ENCODE measurements around the gene SP5.
"Not testable (repeated sequence)": the region's sequence is repeated elsewhere in the genome, so short reads cannot be mapped to it uniquely, and the experiment has no call there.

The SP5 gene

DNA sequence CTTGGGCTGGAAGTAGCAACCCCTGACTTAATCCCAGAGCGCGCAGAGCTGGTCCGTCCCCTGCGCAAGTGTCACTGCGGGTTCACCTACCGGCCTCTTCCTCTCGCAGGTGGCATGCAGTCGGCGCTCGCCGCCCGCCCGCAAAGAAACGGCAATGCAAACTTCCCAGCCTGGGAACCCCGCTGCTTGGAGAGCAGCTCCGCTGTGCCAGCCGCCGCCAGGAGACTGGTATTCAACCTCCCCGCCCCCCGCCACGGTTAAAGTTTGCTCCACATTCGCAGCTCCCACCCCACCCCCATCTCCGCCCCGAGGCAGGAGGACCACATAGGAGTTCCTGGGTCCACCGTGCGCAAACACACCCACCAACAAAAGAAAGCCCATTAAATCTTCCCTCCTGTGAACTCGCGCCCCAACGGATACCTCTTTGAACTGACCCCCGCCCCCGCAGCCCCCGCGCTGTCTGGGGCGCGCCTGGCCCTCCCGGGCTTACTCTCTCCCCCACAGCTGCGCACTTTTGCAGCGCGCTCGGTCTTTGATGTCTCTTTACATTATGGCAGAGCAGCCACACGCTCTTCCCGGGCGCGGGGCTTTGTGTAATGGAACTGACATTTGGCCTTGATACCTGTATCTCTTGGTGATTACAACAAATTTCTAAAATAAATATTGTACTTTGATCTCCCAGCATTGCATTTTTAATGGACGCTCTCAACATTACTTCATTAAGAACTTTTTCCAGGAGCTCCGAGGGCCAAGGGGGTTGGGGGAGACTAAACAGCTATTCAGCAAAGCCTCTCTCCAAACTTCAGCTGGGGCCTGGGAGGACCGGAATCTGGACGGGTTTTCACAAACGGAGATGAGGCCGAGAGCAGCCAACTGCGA is 3.1 kb upstream of the SP5 start:
- DNase-seq: no peak

GRCh38 chr2:170712653-170713542 is 2.2 kb upstream of the SP5 start:
- DNase-seq: no peak

GRCh38 chr2:170713543-170714380 is 1.4 kb upstream of the SP5 start:
- DNase-seq: no peak

DNA sequence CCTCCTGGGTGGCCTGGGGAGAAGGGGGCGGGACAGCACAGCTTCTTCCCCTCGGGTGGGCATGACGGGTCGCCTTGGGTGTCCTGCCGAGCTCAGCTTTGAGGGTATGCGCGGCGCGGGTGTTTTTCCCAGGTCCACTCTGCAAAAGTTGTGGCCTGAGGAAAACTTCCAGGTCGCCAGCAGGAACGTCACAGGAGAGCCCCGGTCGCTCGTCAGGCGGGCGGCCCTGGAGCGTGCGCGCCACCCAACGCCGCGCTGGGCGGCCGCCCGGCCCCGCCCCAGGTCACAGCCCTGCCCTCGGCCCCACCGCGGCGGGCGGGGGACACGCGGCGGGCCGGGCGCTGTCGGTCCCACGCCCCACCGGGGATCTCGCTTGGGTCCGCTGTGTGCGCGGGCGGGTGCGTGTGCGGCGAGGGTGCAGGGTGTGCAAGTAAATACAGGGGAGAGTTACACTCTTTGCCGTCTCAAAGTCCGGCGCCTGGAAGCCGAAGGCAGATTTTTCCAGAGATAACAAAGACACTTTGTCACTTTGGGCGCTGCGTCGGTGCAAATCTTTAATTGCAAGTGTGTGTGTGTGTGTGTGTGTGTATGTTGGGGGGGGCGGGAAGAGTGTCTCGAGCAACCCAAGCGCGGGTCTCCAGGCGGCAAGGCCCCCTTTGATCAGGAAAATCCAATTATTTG is 616 bp upstream of the SP5 start:
- no peak for DNase-seq

DNA sequence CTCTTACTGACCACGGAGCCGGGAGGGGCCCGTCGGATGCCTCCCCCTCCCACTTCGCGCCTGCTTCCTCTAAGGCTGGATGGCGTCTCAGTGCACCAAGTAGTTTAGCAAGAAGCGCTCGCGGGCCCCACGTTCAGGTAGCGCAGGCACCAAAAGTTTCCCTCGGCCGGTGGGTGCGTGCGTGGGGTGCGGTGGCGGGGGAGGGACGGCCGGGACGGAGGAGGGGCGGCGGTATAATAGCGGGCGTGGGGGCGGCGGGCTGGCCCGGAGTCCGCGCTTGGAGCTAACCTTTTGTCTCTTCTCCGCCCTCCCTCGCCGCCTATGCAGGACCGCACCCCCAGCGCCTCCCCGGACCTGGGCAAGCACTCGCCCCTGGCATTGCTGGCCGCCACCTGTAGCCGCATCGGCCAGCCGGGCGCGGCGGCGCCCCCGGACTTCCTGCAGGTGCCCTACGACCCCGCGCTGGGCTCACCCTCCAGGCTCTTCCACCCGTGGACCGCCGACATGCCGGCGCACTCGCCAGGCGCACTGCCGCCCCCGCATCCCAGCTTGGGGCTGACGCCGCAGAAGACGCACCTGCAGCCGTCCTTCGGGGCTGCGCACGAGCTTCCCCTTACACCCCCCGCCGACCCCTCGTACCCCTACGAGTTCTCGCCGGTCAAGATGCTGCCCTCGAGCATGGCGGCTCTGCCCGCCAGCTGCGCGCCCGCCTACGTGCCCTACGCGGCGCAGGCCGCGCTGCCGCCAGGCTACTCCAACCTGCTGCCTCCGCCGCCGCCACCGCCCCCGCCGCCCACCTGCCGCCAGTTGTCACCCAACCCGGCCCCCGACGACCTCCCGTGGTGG is 1.0 kb downstream of the SP5 start:
- DNase-seq: no peak

DNA sequence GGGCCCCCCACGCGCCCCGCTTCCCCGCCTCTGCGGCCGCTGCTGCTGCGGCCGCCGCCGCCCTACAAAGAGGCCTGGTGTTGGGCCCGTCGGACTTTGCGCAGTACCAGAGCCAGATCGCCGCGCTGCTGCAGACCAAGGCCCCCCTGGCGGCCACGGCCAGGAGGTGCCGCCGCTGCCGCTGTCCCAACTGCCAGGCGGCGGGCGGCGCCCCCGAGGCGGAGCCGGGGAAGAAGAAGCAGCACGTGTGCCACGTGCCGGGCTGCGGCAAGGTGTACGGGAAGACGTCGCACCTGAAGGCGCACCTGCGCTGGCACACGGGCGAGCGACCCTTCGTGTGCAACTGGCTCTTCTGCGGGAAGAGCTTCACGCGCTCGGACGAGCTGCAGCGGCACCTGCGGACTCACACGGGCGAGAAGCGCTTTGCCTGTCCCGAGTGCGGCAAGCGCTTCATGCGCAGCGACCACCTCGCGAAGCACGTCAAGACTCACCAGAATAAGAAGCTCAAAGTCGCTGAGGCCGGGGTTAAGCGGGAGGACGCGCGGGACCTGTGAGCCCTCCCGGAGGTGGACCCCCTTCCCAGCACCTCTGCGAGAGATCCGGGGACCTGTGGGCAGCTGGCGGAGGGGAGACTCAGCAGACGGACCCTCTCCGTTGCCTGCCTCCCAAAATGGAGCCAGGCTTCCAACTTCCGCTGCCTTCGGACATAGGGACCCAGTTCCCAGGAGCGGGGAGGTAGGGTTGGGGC is 1.9 kb downstream of the SP5 start:
- DNase-seq: no peak

GRCh38 chr2:170717599-170717963 is 2.4 kb downstream of the SP5 start:
- no peak for DNase-seq

DNA sequence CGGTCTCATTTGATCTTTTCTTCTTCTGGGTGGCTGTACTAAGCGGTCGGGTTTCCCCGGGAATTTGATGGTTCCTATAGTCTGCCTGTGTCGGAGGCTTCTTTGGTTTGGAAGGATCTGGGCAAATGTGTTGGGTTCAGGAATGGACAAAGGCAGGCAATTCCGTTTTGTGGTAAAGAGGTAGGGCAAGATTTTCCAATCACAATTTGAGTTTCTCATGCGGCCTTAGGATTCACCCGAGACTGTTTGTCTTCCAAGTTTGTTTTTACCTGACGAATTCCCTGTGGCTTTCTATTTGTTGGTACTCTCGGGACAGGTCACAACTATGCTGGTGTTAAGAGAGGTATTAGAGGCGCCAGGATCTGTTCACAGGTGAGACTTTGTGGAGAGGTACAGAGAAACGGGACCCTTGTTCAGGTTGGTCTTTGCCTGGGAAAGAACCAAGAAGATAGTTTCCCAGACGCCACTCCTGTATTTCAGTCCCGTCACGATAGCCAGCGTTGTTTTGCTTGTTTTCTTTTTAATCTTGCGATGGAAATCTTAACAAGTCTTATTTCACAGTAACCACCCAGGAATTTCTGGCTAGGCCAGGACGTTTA is 3.0 kb downstream of the SP5 start:
- DNase-seq: no peak

DNA sequence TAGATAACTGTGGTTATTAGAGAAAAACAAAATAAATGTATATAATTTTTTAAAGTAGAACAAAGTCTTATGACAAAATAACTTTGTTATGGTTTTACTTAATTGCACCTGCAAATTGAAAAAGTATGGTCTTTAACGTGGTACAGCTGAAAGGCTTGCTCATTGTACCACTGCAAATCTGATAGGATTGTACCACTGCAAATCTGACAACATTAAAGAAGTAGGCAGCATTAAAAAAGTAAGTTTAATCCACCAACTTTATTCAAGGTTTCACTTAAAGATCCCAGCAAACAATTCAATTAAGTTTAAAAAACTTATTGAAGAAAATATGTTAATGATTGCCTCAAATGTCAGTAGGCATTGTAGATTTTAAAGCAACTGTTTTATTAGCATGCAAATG is 4.7 kb downstream of the SP5 start:
- DNase-seq: no peak

DNA sequence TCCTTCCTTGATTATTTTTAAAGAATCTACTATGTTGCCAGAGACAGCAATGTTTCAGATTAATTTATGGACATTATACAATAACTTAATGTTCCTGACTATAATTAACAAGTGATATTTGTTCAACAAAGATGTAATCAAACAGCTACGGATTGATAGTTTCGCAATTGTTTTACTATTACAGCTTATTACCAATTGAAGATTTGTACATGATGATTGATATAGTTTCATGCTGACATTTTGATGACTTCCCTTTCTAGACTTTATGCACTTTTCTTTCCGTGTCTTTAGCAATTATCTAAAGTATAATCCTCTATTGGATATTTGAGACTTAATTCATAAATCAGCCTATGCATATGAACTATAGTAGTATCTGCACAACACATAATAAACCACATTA is 6.5 kb downstream of the SP5 start:
- DNase-seq: no peak

DNA sequence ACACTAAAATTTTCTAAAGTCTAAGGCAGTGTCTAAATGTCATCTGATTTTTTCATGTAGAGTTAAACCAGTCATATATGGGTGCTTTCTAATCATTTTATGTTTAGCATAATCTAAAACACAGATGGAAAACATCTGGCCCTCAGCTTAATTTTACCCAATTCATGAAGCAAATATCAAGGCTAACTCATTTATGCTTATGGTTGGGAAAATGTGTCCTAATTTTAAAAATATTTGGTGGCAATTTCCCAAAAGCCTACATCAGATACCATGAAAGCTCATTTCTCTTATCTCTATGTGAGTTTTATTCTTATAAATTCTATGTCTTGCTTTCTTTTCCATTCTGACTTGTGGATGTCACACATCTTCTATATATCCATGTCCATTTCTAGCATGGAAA is 7.2 kb downstream of the SP5 start:
- no peak for DNase-seq

GRCh38 chr2:170723446-170723958 is 8.4 kb downstream of the SP5 start:
- no peak for DNase-seq

DNA sequence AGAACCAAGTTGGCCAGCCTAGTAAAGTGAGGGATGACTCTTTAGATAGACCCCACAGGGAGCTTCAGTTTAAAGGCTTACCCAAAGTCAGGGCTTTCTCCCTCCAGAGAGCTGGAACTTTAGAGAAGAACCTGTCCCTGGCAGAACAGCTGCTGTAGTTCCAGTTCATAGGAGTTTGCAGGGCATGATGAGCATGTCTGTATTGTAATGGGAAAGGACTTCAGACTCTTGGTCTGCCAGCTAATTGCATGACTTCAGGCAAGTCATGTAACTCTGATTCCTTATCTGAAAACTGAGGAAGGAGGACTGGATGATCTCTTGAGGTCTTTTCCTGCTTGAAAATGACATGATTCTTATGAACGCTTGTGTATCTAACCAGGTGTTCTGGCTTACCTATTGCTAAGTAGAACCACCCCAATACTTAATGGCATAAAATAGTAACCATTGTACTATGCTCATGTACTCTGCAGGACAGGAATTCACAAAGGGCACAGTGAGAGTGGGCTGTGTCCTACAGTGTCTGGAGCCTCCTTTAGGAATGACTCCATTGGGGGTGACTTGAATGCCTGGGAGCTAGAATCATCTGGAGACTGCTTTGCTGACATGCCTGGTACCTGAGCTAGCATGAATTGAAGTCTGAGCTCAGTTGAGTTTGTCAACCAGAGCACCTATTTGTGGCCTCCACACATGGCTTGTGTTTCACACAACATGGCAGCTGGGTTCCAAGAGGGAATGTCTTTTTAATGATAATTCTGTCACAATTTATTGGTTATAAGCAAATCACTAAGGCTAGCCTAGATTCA is 18.9 kb downstream of the SP5 start:
- DNase-seq: no peak

- not testable (repeated sequence) for DNase-seq
These were observed 19.5 kb downstream of the SP5 start for GRCh38 chr2:170734601-170735000.

GRCh38 chr2:170736628-170737027 is 21.5 kb downstream of the SP5 start:
- no peak for DNase-seq

GRCh38 chr2:170737406-170737805 is 22.3 kb downstream of the SP5 start:
- DNase-seq: no peak

GRCh38 chr2:170737821-170738220 is 22.7 kb downstream of the SP5 start:
- DNase-seq: no peak

DNA sequence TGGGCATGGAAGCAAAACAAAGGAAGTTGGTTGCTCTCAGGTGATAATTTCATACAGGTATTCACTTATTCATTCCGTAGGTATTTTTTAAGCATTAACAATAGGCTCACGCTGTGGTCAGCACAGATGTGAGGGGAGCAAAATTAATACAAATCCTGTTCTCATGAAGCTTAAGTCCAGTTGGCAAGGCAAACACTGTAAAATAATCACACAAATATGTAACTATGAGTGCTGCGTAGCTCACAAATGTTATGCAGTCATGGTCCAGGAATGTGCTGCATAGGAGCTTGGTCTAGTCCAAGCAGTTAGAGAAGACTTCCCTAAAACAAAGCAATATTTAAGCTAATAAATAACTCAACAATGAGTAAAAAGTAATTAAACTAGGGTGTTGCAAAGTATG is 23.9 kb downstream of the SP5 start:
- DNase-seq: no peak

GRCh38 chr2:170739507-170740046 is 24.4 kb downstream of the SP5 start:
- DNase-seq: no peak

All from NCI-H146 (cell line).